Neural crest cell (in vitro differentiated cells): Measurements from ENCODE around the gene ARHGAP26. TPM values are rescaled to one million over a fixed set of nuclear protein-coding genes. Genes with fewer than 3 reads are reported as not detected.

Source experiments
- DNase-seq: peaks from one replicate; pipeline ENCODE4 v3.0.0; 2021; ENCODE audit warnings: low read depth, mixed read lengths, low spot score
- H3K27ac Mint-ChIP-seq: one replicate; pipeline ENCODE4 v1.8.0; 2021; ENCODE audit warnings: mild to moderate bottlenecking, mixed read lengths; ENCODE audit not compliant: unreplicated experiment
- H3K27me3 Mint-ChIP-seq: 2 replicates; pipeline ENCODE4 v1.8.0; 2021; ENCODE audit warnings: low read depth, mild to moderate bottlenecking, mixed read lengths
- H3K36me3 Mint-ChIP-seq: 2 replicates; pipeline ENCODE4 v1.8.0; 2021; ENCODE audit warnings: low read depth, mild to moderate bottlenecking, mixed read lengths
- H3K4me1 Mint-ChIP-seq: 2 replicates; pipeline ENCODE4 v1.8.0; 2021; ENCODE audit warnings: mixed read lengths
- H3K4me3 Mint-ChIP-seq: one replicate; pipeline ENCODE4 v1.8.0; 2021; ENCODE audit warnings: mild to moderate bottlenecking, mixed read lengths
- H3K9me3 Mint-ChIP-seq: 2 replicates; pipeline ENCODE4 v1.8.0; 2021; ENCODE audit warnings: mixed read lengths
- CTCF ChIP-seq: fragments of 200-600 bp; sonication (generic); conservative IDR thresholded peaks from 2 replicates; pipeline ENCODE4 v1.5.0; 2021; ENCODE audit warnings: antibody characterized with exemption, mild to moderate bottlenecking
- total RNA-seq: library from RNA; stranded (reverse); gene quantifications from 2 replicates; pipeline ENCODE4 v1.2.1, GENCODE V29; 2021

ARHGAP26 gene
- total RNA-seq, 1 donor from 2014 or later = 5.5 TPM

- Mint-ChIP-seq H3K4me3 (no peak overlapping the region), H3K9me3 (peaks cover 2% of the 10 kb centered on the region), H3K36me3 (no peaks in the 10 kb centered on the region), H3K27me3 (no peaks in the 10 kb centered on the region), H3K4me1 (peaks cover 7% of the 10 kb centered on the region), H3K27ac (no peak overlapping the region)
- no peak for TF ChIP-seq CTCF
- no peak for DNase-seq
These were observed 141.0 kb downstream of the ARHGAP26 start for GRCh38 chr5:142911170-142911569.

GRCh38 chr5:142911775-142912174 lies 141.6 kb downstream of the ARHGAP26 start:
- H3K36me3 Mint-ChIP-seq = no peaks in the 10 kb centered on the region
- H3K9me3 Mint-ChIP-seq = peaks cover 2% of the 10 kb centered on the region
- H3K4me1 Mint-ChIP-seq = peaks cover 7% of the 10 kb centered on the region
- no peak overlapping the region for H3K27ac Mint-ChIP-seq
- TF ChIP-seq CTCF = no peak
- H3K27me3 Mint-ChIP-seq = no peaks in the 10 kb centered on the region
- no peak overlapping the region for H3K4me3 Mint-ChIP-seq
- DNase-seq = no peak

- Mint-ChIP-seq H3K36me3 (no peaks in the 10 kb centered on the region), H3K27ac (no peak overlapping the region), H3K4me1 (peaks cover 4% of the 10 kb centered on the region), H3K4me3 (no peak overlapping the region), H3K27me3 (no peaks in the 10 kb centered on the region), H3K9me3 (no peaks in the 10 kb centered on the region)
- no peak for DNase-seq
- TF ChIP-seq CTCF = no peak
These were observed 143.7 kb downstream of the ARHGAP26 start for GRCh38 chr5:142913728-142914338.

- H3K27me3 Mint-ChIP-seq = no peaks in the 10 kb centered on the region
- H3K36me3 Mint-ChIP-seq = no peaks in the 10 kb centered on the region
- TF ChIP-seq CTCF = no peak
- H3K27ac Mint-ChIP-seq = no peak overlapping the region
- peaks cover 4% of the 10 kb centered on the region for H3K4me1 Mint-ChIP-seq
- DNase-seq = no peak
- no peaks in the 10 kb centered on the region for H3K9me3 Mint-ChIP-seq
- H3K4me3 Mint-ChIP-seq = no peak overlapping the region
These were observed 144.9 kb downstream of the ARHGAP26 start for GRCh38 chr5:142915038-142915437.

- peak; percentile 15 for DNase-seq
- H3K27ac Mint-ChIP-seq = no peak overlapping the region
- H3K27me3 Mint-ChIP-seq = no peaks in the 10 kb centered on the region
- H3K4me1 Mint-ChIP-seq = peaks cover 4% of the 10 kb centered on the region
- H3K4me3 Mint-ChIP-seq = no peak overlapping the region
- peak; percentile 69 for TF ChIP-seq CTCF
- H3K36me3 Mint-ChIP-seq = no peaks in the 10 kb centered on the region
- no peaks in the 10 kb centered on the region for H3K9me3 Mint-ChIP-seq
These were observed 145.7 kb downstream of the ARHGAP26 start for GRCh38 chr5:142915813-142916424.
